Measurements from ENCODE around the gene POLR2J.

DNA sequence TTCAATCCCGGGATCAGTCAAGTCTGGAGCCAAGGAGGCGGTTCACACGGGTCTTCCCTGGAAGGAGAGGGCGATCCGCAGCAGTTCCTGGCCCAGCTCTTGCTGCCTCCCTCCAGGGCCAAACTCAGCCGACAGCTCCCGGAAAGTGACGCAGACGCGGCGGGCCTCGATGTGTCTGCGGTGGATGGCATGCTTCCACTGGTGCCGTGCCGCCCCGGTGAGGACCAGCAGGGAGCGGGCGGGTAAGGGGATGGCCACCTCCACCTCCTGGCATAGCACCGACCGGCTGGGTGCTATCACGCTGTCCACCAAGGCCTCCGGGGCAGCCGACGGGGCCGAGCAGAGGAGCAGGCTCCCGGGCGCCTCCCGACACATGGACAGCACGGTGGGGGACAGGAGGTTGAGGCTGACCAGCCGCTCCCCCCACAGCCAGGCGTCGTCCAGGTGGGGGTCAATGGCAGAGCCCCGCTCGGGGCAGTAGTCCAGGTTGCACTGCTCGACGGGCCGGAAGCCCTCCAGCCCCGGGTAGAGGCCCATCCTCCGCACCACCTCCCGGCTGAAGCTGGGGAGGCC lies 21.3 kb downstream of the POLR2J start:
- TF ChIP-seq, protein P1, sequence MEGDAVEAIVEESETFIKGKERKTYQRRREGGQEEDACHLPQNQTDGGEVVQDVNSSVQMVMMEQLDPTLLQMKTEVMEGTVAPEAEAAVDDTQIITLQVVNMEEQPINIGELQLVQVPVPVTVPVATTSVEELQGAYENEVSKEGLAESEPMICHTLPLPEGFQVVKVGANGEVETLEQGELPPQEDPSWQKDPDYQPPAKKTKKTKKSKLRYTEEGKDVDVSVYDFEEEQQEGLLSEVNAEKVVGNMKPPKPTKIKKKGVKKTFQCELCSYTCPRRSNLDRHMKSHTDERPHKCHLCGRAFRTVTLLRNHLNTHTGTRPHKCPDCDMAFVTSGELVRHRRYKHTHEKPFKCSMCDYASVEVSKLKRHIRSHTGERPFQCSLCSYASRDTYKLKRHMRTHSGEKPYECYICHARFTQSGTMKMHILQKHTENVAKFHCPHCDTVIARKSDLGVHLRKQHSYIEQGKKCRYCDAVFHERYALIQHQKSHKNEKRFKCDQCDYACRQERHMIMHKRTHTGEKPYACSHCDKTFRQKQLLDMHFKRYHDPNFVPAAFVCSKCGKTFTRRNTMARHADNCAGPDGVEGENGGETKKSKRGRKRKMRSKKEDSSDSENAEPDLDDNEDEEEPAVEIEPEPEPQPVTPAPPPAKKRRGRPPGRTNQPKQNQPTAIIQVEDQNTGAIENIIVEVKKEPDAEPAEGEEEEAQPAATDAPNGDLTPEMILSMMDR (conservative IDR thresholded peaks at IDR 0.05), result no peak
- TF ChIP-seq EZH2 (IDR thresholded peaks at IDR 0.05; ENCODE audit: low read depth), result no peak
